ENCODE data around the gene SYCP2.

GRCh38 chr20:59819496-59820203, 113.8 kb downstream of the SYCP2 start:
- TF ChIP-seq SP1 (IDR thresholded peaks at IDR 0.05) = no peak
- TF ChIP-seq FOXM1 (IDR thresholded peaks at IDR 0.05; ENCODE audit: borderline replicate concordance) = no peak

All from HEK293T (cell line).